DMS79 (cell line): Measurements from ENCODE around the gene TACO1.

Experiments
- DNase-seq: peaks from one replicate; lab custom pipeline; 2025; lab: John Stamatoyannopoulos, UW

Gene TACO1

DNA sequence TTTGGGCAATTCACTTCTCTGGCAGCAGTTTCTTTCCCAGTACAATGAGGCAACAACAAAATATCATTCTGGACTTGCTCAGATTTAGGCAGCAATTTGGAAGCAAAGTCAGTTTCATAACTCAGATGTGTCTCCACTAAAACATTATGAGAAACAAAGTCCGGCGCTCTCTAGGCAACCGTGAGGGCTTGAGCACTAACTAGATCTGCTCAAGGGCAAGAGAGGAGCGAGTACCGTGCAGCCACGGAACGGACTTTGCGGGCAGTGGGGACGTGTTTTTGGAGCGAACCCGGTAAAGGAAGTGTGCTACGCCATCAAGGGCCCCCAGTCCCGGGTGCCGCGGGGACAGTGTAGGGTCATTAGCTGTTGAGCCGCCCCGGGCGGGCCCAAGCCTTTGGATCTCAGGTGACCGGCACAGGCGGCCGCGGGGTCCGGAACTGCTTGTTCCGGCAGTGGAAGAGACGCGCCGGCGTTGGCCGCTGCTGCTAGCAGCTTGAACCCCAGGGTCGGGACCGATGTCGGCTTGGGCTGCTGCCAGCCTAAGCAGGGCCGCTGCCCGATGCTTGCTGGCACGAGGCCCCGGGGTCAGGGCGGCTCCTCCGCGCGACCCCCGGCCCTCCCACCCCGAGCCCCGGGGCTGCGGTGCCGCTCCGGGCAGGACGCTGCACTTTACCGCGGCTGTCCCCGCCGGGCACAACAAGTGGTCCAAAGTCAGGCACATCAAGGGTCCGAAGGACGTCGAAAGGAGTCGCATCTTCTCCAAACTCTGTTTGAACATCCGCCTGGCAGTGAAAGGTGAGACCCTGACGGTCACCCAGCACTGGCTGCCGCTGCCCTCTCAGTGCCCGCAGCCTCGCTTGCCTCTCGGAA is at the start of gene TACO1:
TSS of gene TACO1 (plus strand) at position 327 of the 870 bp plus-strand sequence. CDS start at position 516, 189 bp downstream.
- DNase-seq, result peak; percentile 36

GRCh38 chr17:63552211-63552610 is 48.5 kb upstream of the TACO1 start:
- DNase-seq, result no peak

- no peak for DNase-seq
Measured at GRCh38 chr17:63555500-63556156, 45.1 kb upstream of the TACO1 start.

DNA sequence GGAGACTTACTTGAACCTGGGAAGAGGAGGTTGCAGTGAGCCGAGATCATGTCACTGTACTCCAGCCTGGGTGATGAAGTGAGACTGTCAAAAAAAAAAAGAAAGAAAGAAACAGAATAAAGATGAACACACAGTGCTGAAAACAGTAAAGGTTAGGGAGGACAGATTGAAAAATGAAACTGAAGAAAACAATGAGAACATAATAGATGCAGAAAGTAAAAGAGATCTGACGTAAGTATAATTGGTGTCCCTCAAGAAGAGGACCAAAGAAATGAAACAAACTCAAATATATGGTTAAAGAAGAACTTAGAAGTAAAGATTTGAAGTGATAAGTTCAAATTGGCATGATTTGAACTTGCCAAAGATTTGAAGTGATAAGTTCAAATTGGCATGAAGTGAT is 43.3 kb upstream of the TACO1 start:
- DNase-seq, result no peak

DNA sequence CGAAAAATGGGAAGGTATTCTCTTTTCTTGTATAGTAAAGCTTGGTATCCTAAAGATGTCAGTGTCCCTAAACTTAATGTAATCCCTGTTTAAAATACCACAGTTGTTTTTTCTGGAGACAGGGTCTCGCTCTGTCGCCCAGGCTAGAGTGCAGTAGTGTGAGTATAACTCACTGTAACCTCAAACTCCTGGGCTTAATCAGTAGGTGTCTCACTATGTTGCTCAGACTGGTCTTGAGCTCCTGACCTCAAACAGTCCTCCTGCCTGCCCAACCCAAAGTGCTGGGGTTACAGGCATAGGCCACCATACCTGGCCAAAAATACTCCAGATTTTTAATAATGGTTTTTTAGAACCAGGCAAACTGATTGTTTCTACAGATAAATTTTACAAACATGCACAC is 42.3 kb upstream of the TACO1 start:
- DNase-seq, result no peak

DNA sequence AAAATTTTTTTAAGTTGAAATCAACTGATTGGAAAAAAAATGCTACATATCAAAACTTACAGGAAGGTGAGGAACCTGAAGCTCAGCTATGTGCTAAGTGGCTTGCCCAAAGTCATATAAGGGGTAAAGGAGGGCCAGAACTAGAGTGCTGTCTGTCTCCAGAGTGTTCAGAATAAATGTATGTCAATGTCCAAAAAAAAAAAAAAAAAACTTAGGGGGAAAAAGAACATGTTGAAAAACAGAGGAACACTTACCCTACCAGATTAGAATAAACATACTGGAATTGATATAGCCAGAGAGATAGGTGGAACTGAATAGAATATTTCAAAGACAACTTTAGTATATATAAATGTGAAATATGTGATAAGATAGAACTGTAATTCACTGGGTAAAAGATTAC is 38.9 kb upstream of the TACO1 start:
- no peak for DNase-seq

DNA sequence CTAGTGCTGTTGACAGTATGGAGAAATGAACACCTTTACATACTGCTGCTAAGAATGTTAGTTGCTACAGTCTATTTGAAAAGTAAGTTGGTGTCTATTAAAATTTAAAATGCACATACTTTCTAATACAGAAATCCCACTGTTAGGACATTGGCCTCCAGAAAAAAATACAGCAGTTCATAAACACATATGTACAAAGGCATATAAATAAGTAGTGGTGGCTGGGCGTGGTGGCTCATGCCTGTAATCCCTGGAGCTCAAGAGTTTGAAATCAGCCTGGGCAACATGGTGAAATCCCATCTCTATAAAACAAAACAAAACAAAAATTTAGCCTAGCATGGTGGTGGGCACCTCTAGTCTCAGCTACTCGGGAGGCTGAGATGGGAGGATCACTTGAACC is 37.4 kb upstream of the TACO1 start:
- DNase-seq, result no peak

- no peak for DNase-seq
Measured at GRCh38 chr17:63564562-63564961, 36.1 kb upstream of the TACO1 start.

- no peak for DNase-seq
Measured at GRCh38 chr17:63567229-63567628, 33.5 kb upstream of the TACO1 start.

DNA sequence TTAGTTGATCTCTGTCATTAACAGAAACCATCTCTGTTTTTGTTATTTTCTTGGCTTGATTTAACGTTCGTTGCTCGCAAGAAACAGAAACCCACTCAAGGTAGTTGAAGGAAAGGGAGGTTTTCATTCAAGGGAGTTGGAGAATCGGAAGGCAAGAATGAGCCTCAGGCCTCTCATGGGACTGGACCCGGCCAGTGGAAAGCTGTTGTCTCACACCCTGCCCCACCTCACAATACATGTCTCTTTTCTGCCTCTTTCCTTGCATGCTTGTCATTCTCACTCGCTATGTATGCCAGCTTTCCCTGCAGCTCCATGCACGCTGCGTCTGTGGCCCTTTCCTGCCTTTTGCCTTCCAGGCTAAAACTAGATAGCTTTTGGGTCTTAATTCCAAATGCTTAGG is 32.1 kb upstream of the TACO1 start:
- no peak for DNase-seq

- DNase-seq, result no peak
Measured at GRCh38 chr17:63571632-63572310, 28.9 kb upstream of the TACO1 start.

DNA sequence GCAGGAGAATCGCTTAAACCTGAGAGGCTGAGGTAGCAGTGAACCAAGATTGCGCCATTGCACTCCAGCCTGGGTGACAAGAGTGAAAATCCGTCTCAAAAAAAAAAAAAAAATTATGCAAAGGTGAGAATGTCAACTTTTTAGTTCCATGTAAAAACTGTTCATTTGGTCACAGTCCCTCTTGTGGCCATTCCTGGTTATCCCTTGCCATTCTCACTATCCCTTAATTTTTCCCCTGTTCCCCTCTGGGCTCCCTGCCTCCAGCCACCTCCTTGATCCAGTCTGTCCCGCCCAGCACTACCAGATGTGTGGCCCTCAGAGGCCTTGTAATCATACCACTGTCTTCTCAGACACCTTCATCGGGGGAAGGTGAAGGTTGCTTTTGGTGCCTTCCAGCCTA is 27.1 kb upstream of the TACO1 start:
- DNase-seq, result no peak

DNA sequence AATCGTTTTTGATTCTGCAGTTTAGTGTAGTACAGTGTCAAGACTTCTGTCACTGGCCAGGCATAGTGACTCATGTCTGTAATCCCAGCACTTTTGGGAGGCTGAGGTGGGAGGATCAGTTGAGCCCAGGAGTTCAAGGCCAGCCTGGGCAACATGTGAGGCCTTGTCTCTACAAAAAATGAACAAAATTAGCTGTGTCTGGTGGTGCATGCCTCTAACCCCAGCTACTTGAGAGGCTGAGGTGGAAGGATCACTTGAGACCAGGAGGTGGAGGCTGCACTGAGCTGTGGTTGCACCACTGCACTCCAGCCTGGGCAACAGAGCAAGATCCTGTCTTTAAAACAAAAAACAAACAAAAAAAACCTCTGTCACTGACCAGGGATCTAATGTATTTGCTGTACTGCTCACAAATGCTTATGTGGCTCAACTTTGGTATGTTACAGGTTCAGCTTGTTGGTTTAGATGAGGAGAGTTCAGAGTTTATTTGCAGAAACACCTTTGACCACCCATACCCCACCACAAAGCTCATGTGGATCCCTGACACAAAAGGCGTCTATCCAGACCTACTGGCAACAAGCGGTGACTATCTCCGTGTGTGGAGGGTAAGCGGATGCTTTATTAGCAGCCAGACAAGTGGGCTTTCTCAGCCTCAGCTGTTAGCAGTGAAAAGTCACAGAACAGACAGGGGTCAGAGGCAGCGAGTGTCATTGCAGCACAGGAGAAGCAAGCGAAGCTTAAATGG is 22.5 kb upstream of the TACO1 start:
- DNase-seq, result no peak

GRCh38 chr17:63578769-63579111 is 22.0 kb upstream of the TACO1 start:
- no peak for DNase-seq

- no peak for DNase-seq
Measured at GRCh38 chr17:63579633-63580032, 21.1 kb upstream of the TACO1 start.

- DNase-seq, result no peak
Measured at GRCh38 chr17:63587770-63588169, 12.9 kb upstream of the TACO1 start.

- no peak for DNase-seq
Measured at GRCh38 chr17:63588797-63589196, 11.9 kb upstream of the TACO1 start.

DNA sequence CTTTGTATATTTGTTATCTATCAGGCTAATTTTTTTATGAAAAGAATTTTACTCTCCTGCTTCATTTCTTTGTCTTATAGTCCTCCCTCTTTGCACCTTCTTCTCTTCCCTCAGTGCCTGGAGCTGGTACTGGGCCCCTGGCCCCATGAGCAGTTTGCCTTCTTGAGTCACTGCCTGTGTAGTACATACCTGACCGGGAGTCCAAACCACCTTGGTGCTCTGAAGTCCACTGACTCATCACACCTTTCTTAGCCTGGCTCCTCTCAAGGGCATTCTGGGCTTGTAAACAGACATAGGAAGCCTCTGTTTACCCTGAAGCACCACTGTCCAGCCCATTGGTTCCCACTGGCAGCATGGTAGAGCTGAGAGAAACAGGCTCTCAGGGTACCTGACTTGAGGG is 11.0 kb upstream of the TACO1 start:
- no peak for DNase-seq

GRCh38 chr17:63592797-63593196 is 7.9 kb upstream of the TACO1 start:
- no peak for DNase-seq

DNA sequence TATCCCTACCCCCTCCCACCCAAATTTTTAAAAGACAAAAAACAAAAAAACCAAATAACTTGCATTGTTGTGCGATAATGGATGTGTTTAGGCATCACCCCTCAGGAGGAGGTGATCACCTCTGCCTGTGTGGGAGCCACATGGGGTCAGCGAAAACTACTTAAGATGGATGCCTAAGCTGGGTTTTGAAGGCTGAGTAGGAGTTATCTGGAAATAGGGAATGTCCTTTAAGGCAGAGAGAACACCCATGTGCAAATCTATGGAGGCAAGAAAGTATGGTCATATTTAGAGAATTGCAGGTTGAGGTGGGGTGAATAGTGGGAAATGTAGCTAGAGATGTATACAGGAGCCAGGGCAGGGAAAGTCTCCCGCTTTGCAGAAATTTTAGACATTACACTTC is 5.6 kb upstream of the TACO1 start:
- DNase-seq, result no peak

DNA sequence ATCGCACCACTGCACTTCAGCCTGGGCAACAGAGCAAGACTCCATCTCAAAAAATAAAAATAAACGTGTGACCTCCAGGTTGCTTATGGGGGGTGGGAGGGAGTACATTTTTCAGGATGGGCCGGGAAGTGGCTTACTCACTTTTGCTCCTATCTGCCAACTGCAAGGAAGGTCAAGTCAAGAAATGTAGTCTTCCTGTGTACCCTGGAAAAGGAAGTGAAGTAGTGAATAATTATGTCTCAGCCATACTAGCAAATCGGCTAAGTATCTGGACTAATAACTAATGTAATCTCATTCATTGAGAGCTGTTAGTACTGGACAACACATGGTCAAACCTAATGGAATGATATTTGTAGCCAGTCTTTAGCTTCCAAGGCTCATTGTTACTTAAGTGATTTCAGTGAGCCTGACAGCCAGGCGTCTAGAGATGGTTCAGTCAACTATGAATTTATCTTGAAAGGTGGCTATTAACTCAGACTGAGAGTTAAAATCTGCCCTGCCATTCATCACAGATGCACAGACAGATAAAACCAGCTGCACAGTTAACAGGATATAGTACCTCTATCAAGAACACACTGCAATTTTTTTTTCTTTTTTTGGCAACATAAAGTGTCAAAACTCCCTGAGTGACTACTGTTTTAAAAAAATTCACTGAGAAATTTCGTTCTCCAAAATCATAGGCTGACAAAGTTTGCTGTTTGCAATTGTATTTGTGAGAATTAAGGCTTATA is 3.7 kb upstream of the TACO1 start:
- no peak for DNase-seq

DNA sequence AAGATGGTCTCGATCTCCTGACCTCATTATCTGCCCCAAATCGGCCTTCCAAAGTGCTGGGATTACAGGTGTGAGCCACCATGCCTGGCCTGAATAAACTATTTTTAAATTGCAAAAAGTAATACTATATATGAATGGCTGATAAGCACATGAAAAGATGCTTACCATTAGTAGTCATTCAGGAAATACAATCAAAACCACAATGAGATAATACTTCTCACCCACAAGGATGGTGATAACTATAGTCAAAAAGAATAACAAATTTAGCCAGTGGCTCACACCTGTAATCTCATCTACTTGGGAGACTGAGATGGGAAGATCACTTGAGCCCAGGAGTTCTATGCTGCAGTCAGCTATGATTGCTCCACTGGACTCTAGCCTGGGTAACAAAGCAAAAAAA is 2.4 kb upstream of the TACO1 start:
- no peak for DNase-seq
